Vagina (tissue), 2 donors: ENCODE results near the gene PPFIA4. TPM values are rescaled to one million over a fixed set of nuclear protein-coding genes. Genes with fewer than 3 reads are reported as not detected.
A peak's percentile ranks its signal among the peaks of the same experiment; 100 is the strongest.
"Not testable (repeated sequence)": the region's sequence is repeated elsewhere in the genome, so short reads cannot be mapped to it uniquely, and the experiment has no call there.

ENCODE experiments used
- DNase-seq, 2 donors: peaks; one replicate each; pipeline ENCODE4 v3.0.0-alpha.2; 2017; ENCODE audit errors: extremely low spot score in 2 of 2
- H3K27ac ChIP-seq: fragments of 200-600 bp; sonication (generic); one replicate; pipeline ENCODE4 v1.5.1; 2019
- H3K27me3 ChIP-seq: fragments of 200-600 bp; sonication (generic); one replicate; pipeline ENCODE4 v1.5.1; 2019
- H3K36me3 ChIP-seq, 2 donors: fragments of 200-600 bp; sonication (generic); one replicate each; pipeline ENCODE4 v1.5.1; 2017 to 2019
- H3K4me1 ChIP-seq: fragments of 200-600 bp; sonication (generic); one replicate; pipeline ENCODE4 v1.5.1; 2019
- H3K4me3 ChIP-seq, 2 donors: fragments of 200-600 bp; sonication (generic); 1 replicate in 1 of 2; 2 replicates in 1 of 2; pipeline ENCODE4 v1.5.1; 2016 to 2019
- H3K9me3 ChIP-seq: fragments of 200-600 bp; sonication (generic); one replicate; pipeline ENCODE4 v1.5.1; 2019
- POLR2A ChIP-seq, 2 donors: fragments of 450-650 bp; IDR thresholded peaks; one replicate each; pipeline ENCODE4 v1.6.1; 2017; ENCODE audit warnings: antibody characterized with exemption in 2 of 2, mild to moderate bottlenecking in 2 of 2, moderate library complexity in 2 of 2
- POLR2AphosphoS5 ChIP-seq, 2 donors: sonication (generic); formaldehyde crosslinking; IDR thresholded peaks; one replicate each; pipeline ENCODE4 v1.9.0; 2017; ENCODE audit warnings: antibody characterized with exemption in 2 of 2, mild to moderate bottlenecking in 2 of 2, low read depth in 1 of 2; ENCODE audit not compliant: insufficient read depth in 1 of 2
- intact Hi-C: fragments of 100-400 bp; cut with DNase I; formaldehyde crosslinking; loops from one replicate; pipeline ENCODE4 v1.15.1; 2023
- total RNA-seq: library from RNA; depleted of rRNA; stranded (reverse); fragments of >200 nt; gene quantifications from one replicate; pipeline ENCODE4 v1.2.3, GENCODE V29; 2016
- TF ChIP-seq, protein P1 (sequence below), 3 experiments: fragments of 450-650 bp in 2 of 3; fragments of 200-600 bp in 1 of 3; sonication (generic) in 1 of 3; IDR thresholded peaks; one replicate each; pipeline ENCODE4 v1.5.1; 2017 to 2019; ENCODE audit warnings: antibody characterized with exemption in 3 of 3, mild to moderate bottlenecking in 2 of 3, moderate library complexity in 2 of 3

PPFIA4 gene
- total RNA-seq, 1 donor from 2014 or later, result 11.5 TPM

DNA sequence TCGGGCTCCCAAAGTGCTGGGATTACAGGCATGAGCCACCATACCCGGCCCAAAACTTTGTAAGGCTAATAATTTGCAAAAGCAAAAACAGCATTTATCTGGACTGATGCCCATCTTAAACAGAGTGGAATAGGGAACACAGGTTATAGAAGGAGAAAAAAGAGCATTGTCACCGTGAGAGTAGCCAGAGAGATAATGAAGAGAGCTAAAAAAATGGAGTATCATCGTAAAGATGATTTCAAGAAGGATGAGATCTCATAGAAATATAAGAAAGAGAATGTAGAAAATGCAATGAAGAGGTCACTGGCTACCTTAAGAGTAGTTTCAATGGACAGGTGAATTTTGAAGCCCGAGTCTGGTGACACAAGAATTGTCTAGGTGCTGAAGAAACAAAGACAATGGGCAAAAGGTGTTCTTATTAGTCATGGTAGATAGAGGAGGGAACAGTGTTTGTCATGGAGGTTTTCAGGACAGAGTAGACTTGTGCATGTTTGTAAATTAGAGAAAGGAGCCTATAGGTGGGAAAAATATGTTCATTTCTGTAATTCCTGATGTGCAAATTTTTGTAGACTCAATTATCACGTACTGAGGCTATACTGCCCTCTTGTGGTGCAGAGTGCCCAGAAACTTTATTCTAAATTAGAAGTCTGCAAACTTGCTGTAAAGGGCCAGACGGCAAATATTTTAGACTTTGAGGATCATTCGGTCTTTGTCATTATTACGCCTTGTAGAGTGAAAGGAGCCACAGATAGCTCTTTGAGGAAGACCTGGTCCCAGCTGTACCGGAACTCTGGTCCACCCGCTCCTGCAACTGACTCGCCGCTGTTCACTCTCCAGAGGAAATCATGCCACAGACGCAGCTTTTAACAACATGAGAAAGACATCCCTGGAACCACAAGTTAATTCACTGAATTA, 27.2 kb upstream of the PPFIA4 start:
- intact Hi-C loops, result no loop called here
- H3K27ac ChIP-seq, result no peak overlapping the region
- no peaks in the 10 kb centered on the region for H3K27me3 ChIP-seq
- H3K4me1 ChIP-seq, result no peaks in the 10 kb centered on the region
- no peak for DNase-seq
- H3K36me3 ChIP-seq, result no peaks in the 10 kb centered on the region
- H3K9me3 ChIP-seq, result no peaks in the 10 kb centered on the region
- no peak for TF ChIP-seq POLR2A (IDR thresholded peaks at IDR 0.05)
- no peak for TF ChIP-seq POLR2AphosphoS5 (IDR thresholded peaks at IDR 0.05; ENCODE audit: insufficient read depth in 1 of 2, low read depth in 1 of 2)
- TF ChIP-seq, protein P1, sequence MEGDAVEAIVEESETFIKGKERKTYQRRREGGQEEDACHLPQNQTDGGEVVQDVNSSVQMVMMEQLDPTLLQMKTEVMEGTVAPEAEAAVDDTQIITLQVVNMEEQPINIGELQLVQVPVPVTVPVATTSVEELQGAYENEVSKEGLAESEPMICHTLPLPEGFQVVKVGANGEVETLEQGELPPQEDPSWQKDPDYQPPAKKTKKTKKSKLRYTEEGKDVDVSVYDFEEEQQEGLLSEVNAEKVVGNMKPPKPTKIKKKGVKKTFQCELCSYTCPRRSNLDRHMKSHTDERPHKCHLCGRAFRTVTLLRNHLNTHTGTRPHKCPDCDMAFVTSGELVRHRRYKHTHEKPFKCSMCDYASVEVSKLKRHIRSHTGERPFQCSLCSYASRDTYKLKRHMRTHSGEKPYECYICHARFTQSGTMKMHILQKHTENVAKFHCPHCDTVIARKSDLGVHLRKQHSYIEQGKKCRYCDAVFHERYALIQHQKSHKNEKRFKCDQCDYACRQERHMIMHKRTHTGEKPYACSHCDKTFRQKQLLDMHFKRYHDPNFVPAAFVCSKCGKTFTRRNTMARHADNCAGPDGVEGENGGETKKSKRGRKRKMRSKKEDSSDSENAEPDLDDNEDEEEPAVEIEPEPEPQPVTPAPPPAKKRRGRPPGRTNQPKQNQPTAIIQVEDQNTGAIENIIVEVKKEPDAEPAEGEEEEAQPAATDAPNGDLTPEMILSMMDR (IDR thresholded peaks at IDR 0.05), result peak; percentile 52 to 68 (median 62)
- H3K4me3 ChIP-seq, result no peak overlapping the region

DNA sequence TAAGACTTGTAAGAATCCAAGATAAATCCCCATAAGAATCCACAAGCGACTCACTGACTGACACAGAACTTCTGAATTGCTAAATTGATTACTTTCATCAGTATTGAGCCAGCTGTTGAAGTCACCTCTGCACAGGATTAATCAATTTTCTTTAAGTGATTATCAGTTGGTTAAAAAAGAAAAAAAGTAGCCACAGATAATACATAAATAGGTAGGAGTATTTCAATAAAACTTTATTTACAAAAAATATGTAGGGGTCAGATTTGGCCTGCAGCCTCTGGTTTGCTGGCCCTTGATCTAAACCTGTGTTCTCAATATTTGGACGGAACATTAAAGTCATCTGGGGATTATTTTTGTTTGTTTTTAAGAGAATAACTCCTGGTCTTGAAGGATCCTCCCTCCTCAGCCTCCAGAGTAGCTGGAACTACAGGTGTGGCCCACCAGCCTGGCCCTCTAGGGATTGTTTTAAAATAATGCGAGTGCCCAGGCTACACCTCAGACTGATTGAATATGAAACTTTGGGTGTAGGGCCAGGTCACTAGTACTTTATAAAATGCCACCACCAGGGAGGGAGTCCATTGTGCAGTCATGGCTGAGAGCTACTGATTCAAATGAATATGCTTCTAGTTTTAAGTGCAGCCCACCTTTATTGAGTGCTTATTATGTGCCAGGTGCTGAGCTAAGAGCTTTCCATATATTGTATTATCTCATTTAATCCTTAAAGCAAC, 25.9 kb upstream of the PPFIA4 start:
- no peak for DNase-seq
- no peak overlapping the region for H3K27ac ChIP-seq
- intact Hi-C loops, result no loop called here
- H3K27me3 ChIP-seq, result no peaks in the 10 kb centered on the region
- TF ChIP-seq, protein P1 (IDR thresholded peaks at IDR 0.05), result no peak
- TF ChIP-seq POLR2A (IDR thresholded peaks at IDR 0.05), result no peak
- no peaks in the 10 kb centered on the region for H3K4me1 ChIP-seq
- no peaks in the 10 kb centered on the region for H3K9me3 ChIP-seq
- H3K4me3 ChIP-seq, result no peak overlapping the region
- H3K36me3 ChIP-seq, result no peaks in the 10 kb centered on the region

DNA sequence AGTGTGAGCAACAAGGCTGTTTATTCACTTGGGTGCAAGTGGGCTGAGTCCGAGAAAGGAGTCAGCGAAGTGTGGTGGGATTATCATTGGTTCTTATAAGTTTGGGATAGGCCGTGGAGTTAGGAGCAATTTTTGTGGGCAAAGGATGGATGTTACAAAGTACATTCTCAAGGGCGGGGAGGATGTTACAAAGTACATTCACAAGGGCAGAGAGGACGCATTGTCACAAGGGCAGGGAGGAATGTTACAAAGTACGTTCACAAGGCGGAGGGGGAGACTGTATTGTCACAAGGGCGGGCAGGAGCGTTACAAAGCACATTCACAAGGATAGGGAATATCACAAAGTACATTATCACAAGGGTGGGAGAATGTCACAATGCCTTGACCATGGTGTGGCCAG, 24.3 kb upstream of the PPFIA4 start:
- DNase-seq, result no peak
- H3K27ac ChIP-seq, result no peak overlapping the region
- intact Hi-C loops, result no loop called here
- H3K9me3 ChIP-seq, result no peaks in the 10 kb centered on the region
- peaks cover 8% of the 10 kb centered on the region for H3K4me1 ChIP-seq
- H3K36me3 ChIP-seq, result no peaks in the 10 kb centered on the region
- no peaks in the 10 kb centered on the region for H3K27me3 ChIP-seq
- TF ChIP-seq POLR2A (IDR thresholded peaks at IDR 0.05) (no peak), POLR2AphosphoS5 (IDR thresholded peaks at IDR 0.05; ENCODE audit: insufficient read depth in 1 of 2, low read depth in 1 of 2) (no peak)
- TF ChIP-seq, protein P1 (IDR thresholded peaks at IDR 0.05), result no peak
- H3K4me3 ChIP-seq, result no peak overlapping the region

DNA sequence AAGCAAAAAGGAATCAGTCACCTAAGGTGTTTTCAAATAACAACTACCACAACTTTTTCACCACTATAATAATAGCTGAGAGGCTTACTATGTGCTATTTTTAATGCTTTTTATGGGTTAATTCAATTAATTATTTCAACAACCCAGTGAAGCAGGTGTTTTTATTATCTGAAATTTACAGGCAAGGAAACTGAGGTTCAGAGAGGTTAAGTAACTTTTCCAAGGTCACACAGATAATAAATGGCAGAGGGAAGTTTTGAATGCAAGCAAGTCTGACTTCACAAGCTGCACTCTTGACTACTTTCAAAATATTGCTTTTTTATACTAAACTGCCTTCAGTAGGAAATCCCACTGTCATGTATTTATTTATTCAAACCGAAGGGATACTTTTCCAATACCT, 23.3 kb upstream of the PPFIA4 start:
- no peaks in the 10 kb centered on the region for H3K36me3 ChIP-seq
- H3K27ac ChIP-seq, result no peak overlapping the region
- peaks cover 11% of the 10 kb centered on the region for H3K4me1 ChIP-seq
- no peak overlapping the region for H3K4me3 ChIP-seq
- DNase-seq, result no peak
- no peaks in the 10 kb centered on the region for H3K27me3 ChIP-seq
- TF ChIP-seq POLR2A (IDR thresholded peaks at IDR 0.05) (no peak), POLR2AphosphoS5 (IDR thresholded peaks at IDR 0.05; ENCODE audit: insufficient read depth in 1 of 2, low read depth in 1 of 2) (no peak)
- TF ChIP-seq, protein P1 (IDR thresholded peaks at IDR 0.05), result no peak
- no peaks in the 10 kb centered on the region for H3K9me3 ChIP-seq
- intact Hi-C loops, result no loop called here

DNA sequence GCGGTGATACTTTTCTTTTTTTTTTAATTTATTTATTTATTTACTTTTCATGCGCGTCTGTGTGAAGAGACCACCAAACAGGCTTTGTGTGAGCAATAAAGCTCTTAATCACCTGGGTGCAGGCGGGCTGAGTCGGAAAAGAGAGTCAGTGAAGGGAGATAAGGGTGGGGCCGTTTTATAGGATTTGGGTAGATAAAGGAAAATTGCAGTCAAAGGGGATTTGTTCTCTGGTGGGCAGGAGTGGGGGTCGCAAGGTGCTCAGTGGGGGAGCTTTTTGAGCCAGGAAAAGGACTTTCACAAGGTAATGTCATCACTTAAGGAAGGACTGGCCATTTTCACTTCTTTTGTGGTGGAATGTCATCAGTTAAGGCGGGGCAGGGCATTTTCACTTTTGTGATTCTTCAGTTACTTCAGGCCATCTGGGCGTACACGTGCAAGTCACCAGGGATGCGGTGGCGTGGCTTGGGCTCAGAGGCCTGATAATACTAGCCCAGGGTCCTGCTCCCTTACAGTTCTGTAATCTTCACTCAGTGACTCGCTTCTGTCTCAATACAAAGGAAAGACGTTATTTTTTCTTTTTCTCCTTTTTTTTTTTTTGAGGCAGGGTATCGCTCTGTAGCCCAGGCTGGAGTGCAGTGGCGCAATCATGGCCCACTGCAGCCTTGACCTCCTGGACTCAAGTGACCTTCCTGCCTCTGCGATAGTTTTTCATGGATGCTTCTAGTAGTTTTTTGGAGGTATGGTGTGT, 20.7 kb upstream of the PPFIA4 start:
- Histone ChIP-seq H3K36me3 (peaks cover 0 to 15% of the 10 kb centered on the region in 2 donors), H3K4me1 (peaks cover 29% of the 10 kb centered on the region)
- H3K9me3 ChIP-seq, intact Hi-C loops, H3K27ac ChIP-seq, DNase-seq, H3K4me3 ChIP-seq, H3K27me3 ChIP-seq: not testable (repeated sequence)
